ENCODE measurements around the gene PA2G4. TPM values are rescaled to one million over a fixed set of nuclear protein-coding genes. Genes with fewer than 3 reads are reported as not detected.
A peak's percentile ranks its signal among the peaks of the same experiment; 100 is the strongest.

The PA2G4 gene
- total RNA-seq, 1 donor from 2014 or later: 130 TPM

DNA sequence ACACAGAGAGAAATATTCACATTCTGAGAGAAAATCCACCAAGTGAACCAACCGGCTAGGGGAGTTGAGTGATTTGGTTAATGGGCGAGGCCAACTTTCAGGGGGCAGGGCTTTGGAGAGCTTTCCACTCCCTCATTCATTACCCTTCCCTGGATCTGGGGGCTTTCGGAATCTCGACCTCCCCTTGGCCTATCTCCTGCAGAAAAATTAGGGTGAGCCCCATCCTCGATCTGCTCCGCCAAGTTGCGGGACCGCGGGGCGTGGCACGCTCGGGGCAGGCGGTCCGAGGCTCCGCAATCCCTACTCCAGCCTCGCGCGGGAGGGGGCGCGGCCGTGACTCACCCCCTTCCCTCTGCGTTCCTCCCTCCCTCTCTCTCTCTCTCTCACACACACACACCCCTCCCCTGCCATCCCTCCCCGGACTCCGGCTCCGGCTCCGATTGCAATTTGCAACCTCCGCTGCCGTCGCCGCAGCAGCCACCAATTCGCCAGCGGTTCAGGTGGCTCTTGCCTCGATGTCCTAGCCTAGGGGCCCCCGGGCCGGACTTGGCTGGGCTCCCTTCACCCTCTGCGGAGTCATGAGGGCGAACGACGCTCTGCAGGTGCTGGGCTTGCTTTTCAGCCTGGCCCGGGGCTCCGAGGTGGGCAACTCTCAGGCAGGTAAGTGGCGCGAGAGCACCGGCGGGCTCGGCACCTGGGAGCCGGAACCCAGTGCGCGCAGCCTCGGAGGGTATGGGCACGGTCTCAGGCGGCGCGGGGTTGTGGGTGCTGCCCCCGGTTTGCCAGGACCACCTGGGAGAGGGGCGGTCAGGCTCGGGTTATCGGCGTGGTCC, 24.4 kb upstream of the PA2G4 start, which contains the start of gene ERBB3:
TSS of gene ERBB3 (plus strand) at position 443 of the 833 bp plus-strand sequence. CDS start at position 579, 136 bp downstream.
- no peak for FAIRE-seq

DNA sequence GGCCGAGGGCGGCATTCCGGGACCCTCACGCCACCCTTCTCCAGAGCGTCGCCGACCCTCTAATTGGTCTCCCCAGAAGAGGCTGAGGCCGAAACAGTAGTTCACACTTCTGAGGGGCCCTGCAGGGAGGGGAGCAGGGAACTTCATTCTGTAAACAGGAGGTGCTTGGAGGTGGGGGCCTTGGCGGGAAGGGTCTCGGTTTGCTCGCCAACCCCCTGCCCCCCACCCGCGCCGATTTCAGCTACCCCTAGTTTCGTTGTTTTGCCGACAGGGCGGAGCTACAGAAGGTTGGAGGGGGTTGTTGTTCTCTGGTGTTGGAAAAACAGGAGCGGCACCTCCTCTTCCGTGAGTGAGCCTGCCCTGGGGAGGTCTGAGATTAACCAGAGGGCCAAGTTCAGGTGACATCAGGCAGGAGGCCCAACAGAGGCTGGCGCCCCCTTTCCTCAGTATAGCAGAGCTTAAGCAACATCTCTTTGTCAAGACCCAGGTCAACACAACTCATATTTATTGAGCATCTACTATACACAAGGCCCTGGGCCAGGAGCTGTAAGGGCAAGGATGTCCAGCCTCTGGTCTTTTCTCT, 23.7 kb upstream of the PA2G4 start:
- Histone ChIP-seq H4K20me1 (ENCODE audit: insufficient read depth, low read length) (no peaks in the 10 kb centered on the region), H3K27ac (ENCODE audit: low read depth, low read length) (no peak overlapping the region), H3K27me3 (ENCODE audit: insufficient read depth, low read length) (peaks cover 26% of the 10 kb centered on the region), H3K4me3 (ENCODE audit: insufficient read depth, low read depth, low read length) (peak overlapping the region; percentile 68), H3K9ac (ENCODE audit: low read length) (peak overlapping the region; percentile 68), H3K36me3 (ENCODE audit: insufficient read depth, low read length) (no peaks in the 10 kb centered on the region), H2AFZ (ENCODE audit: low read depth, low read length) (peak overlapping the region; percentile 95), H3K79me2 (ENCODE audit: insufficient read depth, low read length) (no peaks in the 10 kb centered on the region), H3K4me2 (ENCODE audit: low read length) (peak overlapping the region; percentile 99), H3K9me3 (ENCODE audit: insufficient read depth, low read depth, low read length) (no peaks in the 10 kb centered on the region), H3K4me1 (ENCODE audit: insufficient read depth, low read length) (peaks cover 6% of the 10 kb centered on the region)
- FAIRE-seq (no peak), DNase-seq (ENCODE audit: low read depth) (no peak)
- peaks cover 2% of the 10 kb centered on the region for H3K36me3 Mint-ChIP-seq (ENCODE audit: low read depth, unreplicated experiment)
- TF ChIP-seq, protein P1, sequence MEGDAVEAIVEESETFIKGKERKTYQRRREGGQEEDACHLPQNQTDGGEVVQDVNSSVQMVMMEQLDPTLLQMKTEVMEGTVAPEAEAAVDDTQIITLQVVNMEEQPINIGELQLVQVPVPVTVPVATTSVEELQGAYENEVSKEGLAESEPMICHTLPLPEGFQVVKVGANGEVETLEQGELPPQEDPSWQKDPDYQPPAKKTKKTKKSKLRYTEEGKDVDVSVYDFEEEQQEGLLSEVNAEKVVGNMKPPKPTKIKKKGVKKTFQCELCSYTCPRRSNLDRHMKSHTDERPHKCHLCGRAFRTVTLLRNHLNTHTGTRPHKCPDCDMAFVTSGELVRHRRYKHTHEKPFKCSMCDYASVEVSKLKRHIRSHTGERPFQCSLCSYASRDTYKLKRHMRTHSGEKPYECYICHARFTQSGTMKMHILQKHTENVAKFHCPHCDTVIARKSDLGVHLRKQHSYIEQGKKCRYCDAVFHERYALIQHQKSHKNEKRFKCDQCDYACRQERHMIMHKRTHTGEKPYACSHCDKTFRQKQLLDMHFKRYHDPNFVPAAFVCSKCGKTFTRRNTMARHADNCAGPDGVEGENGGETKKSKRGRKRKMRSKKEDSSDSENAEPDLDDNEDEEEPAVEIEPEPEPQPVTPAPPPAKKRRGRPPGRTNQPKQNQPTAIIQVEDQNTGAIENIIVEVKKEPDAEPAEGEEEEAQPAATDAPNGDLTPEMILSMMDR (IDR thresholded peaks at IDR 0.05; ENCODE audit: insufficient read depth, low read depth, low read length): no peak
- no peak for TF ChIP-seq EZH2 (IDR thresholded peaks at IDR 0.05; ENCODE audit: insufficient read depth, low read length)
- peak overlapping the region; percentile 78 for H3K4me3 Mint-ChIP-seq (ENCODE audit: unreplicated experiment)
- H3K9me3 Mint-ChIP-seq (ENCODE audit: unreplicated experiment): no peaks in the 10 kb centered on the region
- no peaks in the 10 kb centered on the region for H3K4me1 Mint-ChIP-seq (ENCODE audit: low read depth, unreplicated experiment)
- no peak overlapping the region for H3K27ac Mint-ChIP-seq (ENCODE audit: unreplicated experiment)
- peaks cover 6% of the 10 kb centered on the region for H3K27me3 Mint-ChIP-seq (ENCODE audit: low read depth, unreplicated experiment)

More for the DNA sequence above, 24.4 kb upstream of the PA2G4 start, which contains the start of gene ERBB3:
- peaks cover 6% of the 10 kb centered on the region for H3K27me3 Mint-ChIP-seq (ENCODE audit: low read depth, unreplicated experiment)
- peaks cover 2% of the 10 kb centered on the region for H3K36me3 Mint-ChIP-seq (ENCODE audit: low read depth, unreplicated experiment)
- DNase-seq (ENCODE audit: low read depth): peak; percentile 81
- Histone ChIP-seq H4K20me1 (ENCODE audit: insufficient read depth, low read length) (no peaks in the 10 kb centered on the region), H3K4me2 (ENCODE audit: low read length) (peak within 1 kb of the TSS; percentile 99), H3K27ac (ENCODE audit: low read depth, low read length) (no peak within 1 kb of the TSS), H3K4me3 (ENCODE audit: insufficient read depth, low read depth, low read length) (peak within 1 kb of the TSS; percentile 68), H2AFZ (ENCODE audit: low read depth, low read length) (peak within 1 kb of the TSS; percentile 95), H3K79me2 (ENCODE audit: insufficient read depth, low read length) (no peaks in the 10 kb centered on the region), H3K36me3 (ENCODE audit: insufficient read depth, low read length) (no peaks in the 10 kb centered on the region), H3K9ac (ENCODE audit: low read length) (peak within 1 kb of the TSS; percentile 68), H3K9me3 (ENCODE audit: insufficient read depth, low read depth, low read length) (no peaks in the 10 kb centered on the region), H3K27me3 (ENCODE audit: insufficient read depth, low read length) (peaks cover 26% of the 10 kb centered on the region), H3K4me1 (ENCODE audit: insufficient read depth, low read length) (peaks cover 6% of the 10 kb centered on the region)
- TF ChIP-seq, protein P1 (IDR thresholded peaks at IDR 0.05; ENCODE audit: insufficient read depth, low read depth, low read length): no peak
- TF ChIP-seq EZH2 (IDR thresholded peaks at IDR 0.05; ENCODE audit: insufficient read depth, low read length): peak; percentile 40
- H3K4me3 Mint-ChIP-seq (ENCODE audit: unreplicated experiment): peak within 1 kb of the TSS; percentile 78
- no peaks in the 10 kb centered on the region for H3K9me3 Mint-ChIP-seq (ENCODE audit: unreplicated experiment)
- H3K4me1 Mint-ChIP-seq (ENCODE audit: low read depth, unreplicated experiment): no peaks in the 10 kb centered on the region
- H3K27ac Mint-ChIP-seq (ENCODE audit: unreplicated experiment): no peak within 1 kb of the TSS
